Choroid plexus epithelial cell (primary cell): Measurements from ENCODE around the gene AASS.
"Not testable (repeated sequence)": the region's sequence is repeated elsewhere in the genome, so short reads cannot be mapped to it uniquely, and the experiment has no call there.

Source experiments
- DNase-seq: peaks from one replicate; pipeline ENCODE4 v3.0.0-alpha.2; 2010; ENCODE audit warnings: low read depth
- H3K4me3 ChIP-seq: 2 replicates; pipeline ENCODE4 v1.5.1; 2011; ENCODE audit warnings: low read depth, mild to moderate bottlenecking, control low read depth, low read length, moderate library complexity
- CTCF ChIP-seq: conservative IDR thresholded peaks from 2 replicates; pipeline ENCODE4 v1.5.1; 2011; ENCODE audit warnings: low read depth, mild to moderate bottlenecking, control low read depth, inconsistent platforms, low read length, moderate library complexity

AASS gene

GRCh38 chr7:122137251-122138077 is 6.6 kb downstream of the AASS start:
- H3K4me3 ChIP-seq = peak overlapping the region; percentile 43
- no peak for TF ChIP-seq CTCF
- peak; percentile 43 for DNase-seq

GRCh38 chr7:122136639-122137245 is 7.3 kb downstream of the AASS start:
- peak; percentile 26 for DNase-seq
- H3K4me3 ChIP-seq = peak overlapping the region; percentile 43
- TF ChIP-seq CTCF = no peak

- peak; percentile 30 for DNase-seq
- no peak overlapping the region for H3K4me3 ChIP-seq
- TF ChIP-seq CTCF = no peak
Measured at GRCh38 chr7:122136078-122136477, 8.0 kb downstream of the AASS start.

GRCh38 chr7:122135275-122135674 is 8.8 kb downstream of the AASS start:
- no peak overlapping the region for H3K4me3 ChIP-seq
- no peak for TF ChIP-seq CTCF
- DNase-seq = no peak

GRCh38 chr7:122134793-122135192 is 9.3 kb downstream of the AASS start:
- DNase-seq, H3K4me3 ChIP-seq: not testable (repeated sequence)

- H3K4me3 ChIP-seq = no peak overlapping the region
- TF ChIP-seq CTCF = no peak
- no peak for DNase-seq
Measured at GRCh38 chr7:122133477-122133876, 10.6 kb downstream of the AASS start.

GRCh38 chr7:122132341-122132740 is 11.7 kb downstream of the AASS start:
- peak; percentile 33 for DNase-seq
- no peak for TF ChIP-seq CTCF
- H3K4me3 ChIP-seq = no peak overlapping the region
